H1 (cell line): ENCODE measurements around the gene SEMG2. TPM values are rescaled to one million over a fixed set of nuclear protein-coding genes. Genes with fewer than 3 reads are reported as not detected.

ENCODE experiments used
- EGR1 ChIP-seq: IDR thresholded peaks from 2 replicates; pipeline ENCODE4 v1.6.1; 2011; ENCODE audit warnings: low read depth, low read length, borderline replicate concordance
- HDAC2 ChIP-seq, 2 experiments: fragments of 300-600 bp in 1 of 2; sonication (generic) in 1 of 2; IDR thresholded peaks; 2 replicates each; pipeline ENCODE4 v1.6.1; 2011 to 2012; ENCODE audit warnings: low read depth in 2 of 2, low read length in 2 of 2, mild to moderate bottlenecking in 2 of 2, moderate library complexity in 2 of 2, borderline replicate concordance in 1 of 2, inconsistent platforms in 1 of 2
- HDAC6 ChIP-seq: IDR thresholded peaks from one replicate; pipeline ENCODE4 v1.7.1; 2012; ENCODE audit warnings: low read depth, mild to moderate bottlenecking, inconsistent platforms, low read length, moderate library complexity
- KDM1A ChIP-seq: fragments of 200-600, 300-600 bp; sonication (generic); IDR thresholded peaks from 2 replicates; pipeline ENCODE4 v1.7.1; 2016; ENCODE audit warnings: mild to moderate bottlenecking, low read length, borderline replicate concordance
- POLR2A ChIP-seq, 2 experiments: IDR thresholded peaks; 1 replicate in 1 of 2; 2 replicates in 1 of 2; pipeline ENCODE4 v1.6.1; 2011; ENCODE audit warnings: low read depth in 2 of 2, low read length in 2 of 2, mild to moderate bottlenecking in 2 of 2; ENCODE audit errors: control extremely low read depth in 1 of 2
- TBP ChIP-seq: IDR thresholded peaks from 2 replicates; pipeline ENCODE4 v1.6.1; 2011; ENCODE audit warnings: low read depth, low read length, improper control_type of control experiment
- ZNF274 ChIP-seq: IDR thresholded peaks from 2 replicates; pipeline ENCODE4 v1.7.0; 2012; ENCODE audit warnings: low read length, borderline replicate concordance; ENCODE audit errors: extremely low read depth
- polyA plus RNA-seq, 7 experiments: library from polyadenylated mRNA; depleted of rRNA in 3 of 7; stranded (reverse) in 5 of 7; unstranded in 2 of 7; fragments of >200 nt in 5 of 7; fragments of 200-250 nt in 2 of 7; gene quantifications; 1 replicate in 5 of 7; 2 replicates in 1 of 7; 4 replicates in 1 of 7; pipeline versions ENCODE4 v1.2.1 to v1.2.3, GENCODE V29; 2011 to 2013; ENCODE audit warnings: missing spikeins in 2 of 7, mixed read lengths in 2 of 7
- total RNA-seq: library from RNA; stranded (reverse); fragmentation: NEBNext Ultra II Directional; extraction: Animal tissue kit (Norgen Biotek cat#: 25700); gene quantifications from 2 replicates; pipeline ENCODE4 v1.2.1, GENCODE V29; 2021
- TF ChIP-seq, protein P1 (sequence below): fragments of 300-600 bp; sonication (generic); IDR thresholded peaks from 2 replicates; pipeline ENCODE4 v1.7.1; 2012; ENCODE audit warnings: low read length, moderate library complexity, mild to moderate bottlenecking, inconsistent platforms; ENCODE audit not compliant: insufficient replicate concordance
- TF ChIP-seq, protein P2 (sequence below), 3 experiments: IDR thresholded peaks; 1 replicate in 2 of 3; 2 replicates in 1 of 3; pipeline versions ENCODE4 v1.5.1 to v1.6.1; 2011; ENCODE audit warnings: low read length in 3 of 3, mild to moderate bottlenecking in 3 of 3, inconsistent platforms in 2 of 3, low read depth in 1 of 3, moderate library complexity in 1 of 3; ENCODE audit not compliant: insufficient read depth in 1 of 3; ENCODE audit errors: control extremely low read depth in 1 of 3

SEMG2 gene
- total and polyA plus RNA-seq, 2 of the 8 experiments (the other 6 are each of a cell fraction or from before 2014, with no cell fraction given) = not detected

DNA sequence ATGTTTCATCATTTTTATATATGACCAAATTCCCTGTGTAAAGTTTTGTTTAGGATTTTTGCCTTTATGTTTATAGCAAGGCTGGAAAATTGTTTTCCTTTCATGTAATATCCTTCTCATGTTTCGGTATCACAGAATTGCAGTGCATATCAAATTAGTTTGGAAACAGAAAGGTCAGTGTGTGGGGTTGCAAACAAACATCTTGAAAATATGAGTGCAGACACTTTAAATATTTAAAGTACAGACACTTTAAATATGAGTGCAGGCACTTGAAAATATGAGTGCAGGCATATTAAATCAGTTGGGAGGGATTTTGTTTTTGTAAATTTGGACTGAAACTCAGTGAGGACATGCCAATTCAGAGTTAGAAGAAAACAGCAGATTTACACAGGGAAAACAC lies 26.7 kb downstream of the SEMG2 start (continued):
- TF ChIP-seq, protein P1, sequence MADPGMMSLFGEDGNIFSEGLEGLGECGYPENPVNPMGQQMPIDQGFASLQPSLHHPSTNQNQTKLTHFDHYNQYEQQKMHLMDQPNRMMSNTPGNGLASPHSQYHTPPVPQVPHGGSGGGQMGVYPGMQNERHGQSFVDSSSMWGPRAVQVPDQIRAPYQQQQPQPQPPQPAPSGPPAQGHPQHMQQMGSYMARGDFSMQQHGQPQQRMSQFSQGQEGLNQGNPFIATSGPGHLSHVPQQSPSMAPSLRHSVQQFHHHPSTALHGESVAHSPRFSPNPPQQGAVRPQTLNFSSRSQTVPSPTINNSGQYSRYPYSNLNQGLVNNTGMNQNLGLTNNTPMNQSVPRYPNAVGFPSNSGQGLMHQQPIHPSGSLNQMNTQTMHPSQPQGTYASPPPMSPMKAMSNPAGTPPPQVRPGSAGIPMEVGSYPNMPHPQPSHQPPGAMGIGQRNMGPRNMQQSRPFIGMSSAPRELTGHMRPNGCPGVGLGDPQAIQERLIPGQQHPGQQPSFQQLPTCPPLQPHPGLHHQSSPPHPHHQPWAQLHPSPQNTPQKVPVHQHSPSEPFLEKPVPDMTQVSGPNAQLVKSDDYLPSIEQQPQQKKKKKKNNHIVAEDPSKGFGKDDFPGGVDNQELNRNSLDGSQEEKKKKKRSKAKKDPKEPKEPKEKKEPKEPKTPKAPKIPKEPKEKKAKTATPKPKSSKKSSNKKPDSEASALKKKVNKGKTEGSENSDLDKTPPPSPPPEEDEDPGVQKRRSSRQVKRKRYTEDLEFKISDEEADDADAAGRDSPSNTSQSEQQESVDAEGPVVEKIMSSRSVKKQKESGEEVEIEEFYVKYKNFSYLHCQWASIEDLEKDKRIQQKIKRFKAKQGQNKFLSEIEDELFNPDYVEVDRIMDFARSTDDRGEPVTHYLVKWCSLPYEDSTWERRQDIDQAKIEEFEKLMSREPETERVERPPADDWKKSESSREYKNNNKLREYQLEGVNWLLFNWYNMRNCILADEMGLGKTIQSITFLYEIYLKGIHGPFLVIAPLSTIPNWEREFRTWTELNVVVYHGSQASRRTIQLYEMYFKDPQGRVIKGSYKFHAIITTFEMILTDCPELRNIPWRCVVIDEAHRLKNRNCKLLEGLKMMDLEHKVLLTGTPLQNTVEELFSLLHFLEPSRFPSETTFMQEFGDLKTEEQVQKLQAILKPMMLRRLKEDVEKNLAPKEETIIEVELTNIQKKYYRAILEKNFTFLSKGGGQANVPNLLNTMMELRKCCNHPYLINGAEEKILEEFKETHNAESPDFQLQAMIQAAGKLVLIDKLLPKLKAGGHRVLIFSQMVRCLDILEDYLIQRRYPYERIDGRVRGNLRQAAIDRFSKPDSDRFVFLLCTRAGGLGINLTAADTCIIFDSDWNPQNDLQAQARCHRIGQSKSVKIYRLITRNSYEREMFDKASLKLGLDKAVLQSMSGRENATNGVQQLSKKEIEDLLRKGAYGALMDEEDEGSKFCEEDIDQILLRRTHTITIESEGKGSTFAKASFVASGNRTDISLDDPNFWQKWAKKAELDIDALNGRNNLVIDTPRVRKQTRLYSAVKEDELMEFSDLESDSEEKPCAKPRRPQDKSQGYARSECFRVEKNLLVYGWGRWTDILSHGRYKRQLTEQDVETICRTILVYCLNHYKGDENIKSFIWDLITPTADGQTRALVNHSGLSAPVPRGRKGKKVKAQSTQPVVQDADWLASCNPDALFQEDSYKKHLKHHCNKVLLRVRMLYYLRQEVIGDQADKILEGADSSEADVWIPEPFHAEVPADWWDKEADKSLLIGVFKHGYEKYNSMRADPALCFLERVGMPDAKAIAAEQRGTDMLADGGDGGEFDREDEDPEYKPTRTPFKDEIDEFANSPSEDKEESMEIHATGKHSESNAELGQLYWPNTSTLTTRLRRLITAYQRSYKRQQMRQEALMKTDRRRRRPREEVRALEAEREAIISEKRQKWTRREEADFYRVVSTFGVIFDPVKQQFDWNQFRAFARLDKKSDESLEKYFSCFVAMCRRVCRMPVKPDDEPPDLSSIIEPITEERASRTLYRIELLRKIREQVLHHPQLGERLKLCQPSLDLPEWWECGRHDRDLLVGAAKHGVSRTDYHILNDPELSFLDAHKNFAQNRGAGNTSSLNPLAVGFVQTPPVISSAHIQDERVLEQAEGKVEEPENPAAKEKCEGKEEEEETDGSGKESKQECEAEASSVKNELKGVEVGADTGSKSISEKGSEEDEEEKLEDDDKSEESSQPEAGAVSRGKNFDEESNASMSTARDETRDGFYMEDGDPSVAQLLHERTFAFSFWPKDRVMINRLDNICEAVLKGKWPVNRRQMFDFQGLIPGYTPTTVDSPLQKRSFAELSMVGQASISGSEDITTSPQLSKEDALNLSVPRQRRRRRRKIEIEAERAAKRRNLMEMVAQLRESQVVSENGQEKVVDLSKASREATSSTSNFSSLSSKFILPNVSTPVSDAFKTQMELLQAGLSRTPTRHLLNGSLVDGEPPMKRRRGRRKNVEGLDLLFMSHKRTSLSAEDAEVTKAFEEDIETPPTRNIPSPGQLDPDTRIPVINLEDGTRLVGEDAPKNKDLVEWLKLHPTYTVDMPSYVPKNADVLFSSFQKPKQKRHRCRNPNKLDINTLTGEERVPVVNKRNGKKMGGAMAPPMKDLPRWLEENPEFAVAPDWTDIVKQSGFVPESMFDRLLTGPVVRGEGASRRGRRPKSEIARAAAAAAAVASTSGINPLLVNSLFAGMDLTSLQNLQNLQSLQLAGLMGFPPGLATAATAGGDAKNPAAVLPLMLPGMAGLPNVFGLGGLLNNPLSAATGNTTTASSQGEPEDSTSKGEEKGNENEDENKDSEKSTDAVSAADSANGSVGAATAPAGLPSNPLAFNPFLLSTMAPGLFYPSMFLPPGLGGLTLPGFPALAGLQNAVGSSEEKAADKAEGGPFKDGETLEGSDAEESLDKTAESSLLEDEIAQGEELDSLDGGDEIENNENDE = no peak
- TF ChIP-seq EGR1 (no peak), ZNF274 (no peak), KDM1A (no peak), TBP (no peak), HDAC6 (no peak), HDAC2 (IDR thresholded peaks at IDR 0.05; ENCODE audit: borderline replicate concordance in 1 of 2, low read depth in 2 of 2, low read length in 2 of 2) (no peak), POLR2A (IDR thresholded peaks at IDR 0.05; ENCODE audit: control extremely low read depth in 1 of 2, low read depth in 2 of 2, low read length in 2 of 2) (no peak)
- TF ChIP-seq, protein P2, sequence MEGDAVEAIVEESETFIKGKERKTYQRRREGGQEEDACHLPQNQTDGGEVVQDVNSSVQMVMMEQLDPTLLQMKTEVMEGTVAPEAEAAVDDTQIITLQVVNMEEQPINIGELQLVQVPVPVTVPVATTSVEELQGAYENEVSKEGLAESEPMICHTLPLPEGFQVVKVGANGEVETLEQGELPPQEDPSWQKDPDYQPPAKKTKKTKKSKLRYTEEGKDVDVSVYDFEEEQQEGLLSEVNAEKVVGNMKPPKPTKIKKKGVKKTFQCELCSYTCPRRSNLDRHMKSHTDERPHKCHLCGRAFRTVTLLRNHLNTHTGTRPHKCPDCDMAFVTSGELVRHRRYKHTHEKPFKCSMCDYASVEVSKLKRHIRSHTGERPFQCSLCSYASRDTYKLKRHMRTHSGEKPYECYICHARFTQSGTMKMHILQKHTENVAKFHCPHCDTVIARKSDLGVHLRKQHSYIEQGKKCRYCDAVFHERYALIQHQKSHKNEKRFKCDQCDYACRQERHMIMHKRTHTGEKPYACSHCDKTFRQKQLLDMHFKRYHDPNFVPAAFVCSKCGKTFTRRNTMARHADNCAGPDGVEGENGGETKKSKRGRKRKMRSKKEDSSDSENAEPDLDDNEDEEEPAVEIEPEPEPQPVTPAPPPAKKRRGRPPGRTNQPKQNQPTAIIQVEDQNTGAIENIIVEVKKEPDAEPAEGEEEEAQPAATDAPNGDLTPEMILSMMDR (IDR thresholded peaks at IDR 0.05; ENCODE audit: control extremely low read depth in 1 of 3, insufficient read depth in 1 of 3, low read depth in 1 of 3, low read length in 3 of 3) = no peak
